ENCODE data around the gene TMEM107.
A peak's percentile ranks its signal among the peaks of the same experiment; 100 is the strongest.
"Not testable (repeated sequence)": the region's sequence is repeated elsewhere in the genome, so short reads cannot be mapped to it uniquely, and the experiment has no call there.

TMEM107 gene

DNA sequence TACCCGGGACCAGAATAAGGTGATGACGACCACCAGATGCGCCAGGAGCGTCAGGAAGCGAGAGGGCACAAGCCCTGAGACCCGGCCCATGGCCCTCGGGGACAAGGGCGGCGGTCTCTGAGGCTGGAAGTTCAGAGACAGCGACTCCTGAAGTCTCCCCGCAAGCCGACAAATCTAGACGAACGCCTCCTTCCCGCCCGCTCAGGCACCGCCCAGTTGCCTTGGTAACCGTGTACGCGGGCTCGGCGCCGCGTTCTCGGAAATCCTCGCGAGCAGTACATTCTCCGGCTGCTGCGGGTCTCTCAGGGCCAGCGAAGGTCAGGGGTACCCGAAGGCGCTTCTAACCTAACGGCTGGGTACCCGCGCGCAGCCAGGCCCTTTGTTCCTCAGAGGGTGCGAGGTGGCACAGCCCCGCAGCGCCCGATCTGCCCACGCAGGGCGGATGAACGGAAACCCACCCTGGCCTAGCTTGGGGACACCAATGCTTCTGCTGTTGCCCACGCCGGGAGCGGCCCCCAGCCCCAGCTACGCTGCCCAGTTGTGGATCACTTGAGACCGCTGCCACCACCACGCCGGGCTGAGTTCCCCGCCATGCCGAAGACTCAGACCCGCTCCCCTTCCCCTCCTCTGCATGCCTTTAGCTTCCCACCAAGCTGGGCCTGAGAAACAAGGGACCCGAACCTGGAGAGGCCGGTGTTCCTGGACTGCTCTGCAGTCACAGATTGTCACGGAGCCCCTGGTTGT lies at the start of gene TMEM107:
TMEM107 (minus strand) TSS at position 184 of the 744 bp plus-strand sequence; CDS start at position 90, 94 bp downstream.
- DNase-seq (ENCODE audit: insufficient read length, low spot score), result no peak
- peak; percentile 82 for FAIRE-seq

DNA sequence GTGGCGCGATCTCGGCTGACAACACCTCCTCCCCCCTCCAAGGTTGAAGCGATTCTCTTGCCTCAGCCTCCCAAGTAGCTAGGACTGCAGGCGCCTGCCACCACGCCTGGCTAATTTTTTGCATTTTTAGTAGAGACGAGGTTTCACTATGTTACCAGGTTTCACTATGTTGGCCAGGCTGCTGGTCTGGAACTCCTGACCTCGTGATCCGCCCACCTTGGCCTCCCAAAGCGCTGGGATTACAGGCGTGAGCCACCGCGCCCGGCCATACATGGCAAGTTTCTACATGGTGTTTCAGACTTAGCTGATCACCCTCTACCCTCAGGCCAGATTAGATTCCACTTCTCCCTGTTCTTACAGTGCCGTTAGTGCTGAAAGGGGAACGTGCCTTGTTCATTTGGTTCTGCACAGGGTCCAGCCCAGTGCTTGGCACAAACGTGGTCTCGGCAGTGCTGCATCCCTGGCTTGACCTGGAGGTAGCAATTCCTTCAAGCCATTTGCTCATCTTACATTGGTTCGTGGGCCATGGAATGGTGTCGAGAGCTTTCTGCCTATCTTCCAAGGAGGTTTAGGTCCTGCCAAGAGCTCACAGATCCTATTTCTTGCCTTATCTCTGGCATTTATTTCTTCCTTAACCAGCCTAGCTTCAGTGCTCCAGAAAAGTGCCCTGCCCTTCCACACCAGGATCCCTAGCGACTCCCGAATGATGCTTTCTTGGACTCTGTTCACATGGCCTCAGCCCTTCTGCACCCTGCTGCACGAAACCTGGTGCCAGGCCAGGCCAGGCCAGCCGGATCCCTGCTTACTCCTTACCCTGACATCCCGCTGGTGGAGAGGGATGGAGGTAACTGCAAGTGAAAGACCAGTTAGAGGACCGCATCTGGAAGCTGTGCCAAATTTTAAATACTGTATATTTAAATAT lies 49.0 kb upstream of the TMEM107 start:
- DNase-seq (ENCODE audit: insufficient read length, low spot score) (no peak), FAIRE-seq (no peak)

DNA sequence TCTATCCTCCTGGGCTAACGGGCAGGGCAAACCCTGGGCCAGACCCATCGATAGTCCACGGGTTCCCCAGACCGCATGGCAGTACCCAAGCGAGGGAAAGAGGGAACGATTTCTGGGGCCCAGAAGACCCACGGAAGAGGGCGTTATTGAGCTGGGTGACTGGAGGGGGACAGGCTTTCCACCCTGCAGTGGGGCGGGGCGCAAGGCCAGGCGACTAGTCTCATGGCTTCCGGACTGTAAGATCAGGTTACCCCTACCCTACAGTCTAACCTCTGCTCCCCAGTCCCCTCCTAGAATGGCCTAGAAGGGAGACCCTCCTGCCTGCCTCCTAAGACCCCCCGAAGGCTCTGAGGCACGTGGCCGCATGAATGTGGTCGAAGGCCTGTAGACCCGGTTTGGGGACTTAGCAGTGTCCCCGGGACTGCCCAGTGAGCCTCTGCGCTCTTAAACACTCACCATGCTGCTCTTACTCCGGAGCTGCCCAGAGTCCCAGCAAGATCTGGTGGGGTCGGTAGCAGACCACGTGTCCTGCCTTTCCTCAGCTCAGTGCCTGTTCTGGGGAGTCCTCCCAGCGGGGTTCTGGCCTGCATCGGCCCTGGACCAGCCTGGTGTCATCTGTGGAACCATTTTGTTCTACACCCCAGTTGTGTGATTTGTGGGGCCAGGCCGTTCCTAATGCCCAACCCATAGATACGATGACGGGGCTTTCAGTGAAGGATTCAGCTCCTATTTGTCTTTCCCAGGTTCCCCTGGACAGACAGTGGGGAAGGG lies 47.4 kb upstream of the TMEM107 start:
- DNase-seq (ENCODE audit: insufficient read length, low spot score) (no peak), FAIRE-seq (peak; percentile 39)

DNA sequence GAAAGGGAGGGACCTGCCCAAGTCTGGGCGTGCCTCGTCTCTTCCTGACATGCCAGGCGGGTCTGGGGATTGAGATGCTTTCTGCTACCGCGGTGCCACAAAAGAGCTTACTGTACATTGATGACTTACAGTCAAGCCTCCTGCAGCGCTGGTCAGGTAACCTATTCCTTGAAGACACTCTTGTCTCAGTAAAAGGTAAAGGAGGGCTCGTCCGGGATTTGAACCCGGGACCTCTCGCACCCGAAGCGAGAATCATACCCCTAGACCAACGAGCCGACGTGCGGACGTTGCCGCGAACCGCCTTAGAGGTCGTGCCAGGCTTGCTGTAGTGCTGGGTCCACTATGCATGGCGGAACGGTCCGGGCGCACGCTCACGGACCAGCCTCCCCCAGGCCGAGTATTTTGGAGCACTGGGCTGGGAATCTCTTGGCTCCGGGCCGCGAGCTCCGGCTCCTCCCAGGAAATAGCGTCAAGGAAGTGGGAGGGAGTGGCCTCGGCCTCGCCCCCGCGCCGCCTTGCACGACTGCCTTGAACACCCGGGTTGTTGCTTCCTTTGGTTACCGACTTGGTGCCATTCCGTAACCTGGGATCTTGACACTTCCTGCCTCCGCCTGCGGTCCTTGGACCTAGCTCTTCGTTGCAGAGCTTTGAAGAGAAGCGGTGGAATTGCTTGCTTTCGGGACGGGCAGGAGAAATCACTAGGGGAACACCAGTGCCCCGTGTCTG lies 46.6 kb upstream of the TMEM107 start:
- FAIRE-seq, result peak; percentile 80

DNA sequence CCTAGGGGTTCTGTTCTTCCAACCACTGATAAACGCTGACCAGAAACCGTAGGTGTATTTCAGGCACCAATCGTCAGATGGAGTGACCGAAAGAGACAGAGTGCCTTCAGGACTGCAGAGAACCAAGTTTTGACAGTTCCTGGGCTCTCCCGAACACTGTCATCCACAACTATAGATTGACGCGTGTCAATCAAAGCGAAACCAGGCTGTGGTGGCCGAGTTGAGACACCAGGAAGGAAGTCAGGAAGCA lies 46.1 kb upstream of the TMEM107 start:
- FAIRE-seq, result no peak

More for the DNA sequence above, 46.6 kb upstream of the TMEM107 start:
- no peak for DNase-seq (ENCODE audit: insufficient read length, low spot score)

DNA sequence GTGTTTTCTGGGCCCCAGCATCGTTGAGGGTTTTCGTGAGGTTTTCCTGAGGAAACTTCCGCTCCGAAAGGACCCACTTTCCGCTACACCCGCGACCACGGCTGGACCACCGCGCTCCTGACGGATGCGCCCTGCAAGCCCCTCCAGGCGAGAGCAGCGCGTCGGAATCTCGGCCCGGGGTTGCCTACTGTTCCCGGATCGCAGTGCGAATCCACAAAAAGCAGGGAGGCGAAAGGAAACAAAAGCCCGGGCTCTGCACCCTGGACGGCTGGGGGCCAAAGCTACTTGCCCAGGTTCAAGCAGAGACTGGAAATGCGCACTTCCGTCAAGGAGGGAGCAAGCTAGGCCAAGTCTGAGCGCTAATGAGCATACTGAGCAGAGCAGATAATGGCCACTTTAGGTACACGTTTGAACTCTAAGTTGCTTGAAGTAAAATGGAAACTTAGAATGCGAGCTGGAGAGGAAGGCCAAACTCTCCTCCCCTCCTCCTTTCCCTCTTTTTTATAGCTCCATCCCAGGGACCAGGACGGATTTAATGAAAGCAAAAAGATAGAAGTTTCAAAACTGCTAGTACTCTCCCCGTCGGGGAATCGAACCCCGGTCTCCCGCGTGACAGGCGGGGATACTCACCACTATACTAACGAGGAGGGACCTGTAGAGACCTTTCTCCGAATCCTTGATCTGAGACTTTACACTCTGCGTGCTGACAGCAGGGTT lies 45.6 kb upstream of the TMEM107 start:
- FAIRE-seq (peak; percentile 8), DNase-seq (ENCODE audit: insufficient read length, low spot score) (peak; percentile 23)

More for the DNA sequence above, 46.1 kb upstream of the TMEM107 start:
- no peak for DNase-seq (ENCODE audit: insufficient read length, low spot score)

DNA sequence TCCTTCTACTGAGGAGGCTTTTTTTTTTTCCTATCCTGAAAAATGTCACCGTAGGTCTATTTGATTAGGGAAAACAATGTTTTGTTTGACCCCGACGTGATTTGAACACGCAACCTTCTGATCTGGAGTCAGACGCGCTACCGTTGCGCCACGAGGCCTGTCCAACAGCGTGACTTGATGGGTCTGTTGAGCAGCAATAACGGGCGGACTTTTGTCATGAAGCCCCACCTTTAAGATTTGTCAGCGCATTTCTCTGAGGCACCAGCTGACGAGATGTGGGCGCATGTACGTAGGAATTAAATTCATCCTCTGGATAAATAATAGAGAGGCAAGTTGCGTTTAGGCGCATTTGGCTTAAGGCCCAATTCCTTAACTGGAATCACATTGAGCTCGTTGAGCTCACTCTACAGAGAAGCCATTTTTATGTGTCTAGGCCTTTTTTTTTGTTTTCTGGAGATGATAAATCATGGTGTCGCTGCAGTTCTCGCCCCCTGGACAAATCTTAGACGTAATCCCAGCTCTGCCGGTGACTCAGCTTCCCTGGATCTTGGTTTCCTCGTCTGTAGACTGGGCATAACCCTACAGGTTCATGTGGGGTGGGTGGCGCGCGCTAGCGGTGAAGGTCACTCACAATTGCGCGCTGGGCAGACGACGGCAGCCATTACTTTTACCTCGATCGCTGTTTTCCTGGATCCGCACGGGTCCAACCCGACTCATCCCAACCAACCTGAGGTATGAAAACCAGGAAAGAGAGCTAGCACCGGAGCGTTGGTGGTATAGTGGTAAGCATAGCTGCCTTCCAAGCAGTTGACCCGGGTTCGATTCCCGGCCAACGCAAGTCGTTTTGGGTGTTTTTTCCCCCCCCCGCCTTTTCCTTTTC lies 44.8 kb upstream of the TMEM107 start:
- peak; percentile 75 for FAIRE-seq

DNA sequence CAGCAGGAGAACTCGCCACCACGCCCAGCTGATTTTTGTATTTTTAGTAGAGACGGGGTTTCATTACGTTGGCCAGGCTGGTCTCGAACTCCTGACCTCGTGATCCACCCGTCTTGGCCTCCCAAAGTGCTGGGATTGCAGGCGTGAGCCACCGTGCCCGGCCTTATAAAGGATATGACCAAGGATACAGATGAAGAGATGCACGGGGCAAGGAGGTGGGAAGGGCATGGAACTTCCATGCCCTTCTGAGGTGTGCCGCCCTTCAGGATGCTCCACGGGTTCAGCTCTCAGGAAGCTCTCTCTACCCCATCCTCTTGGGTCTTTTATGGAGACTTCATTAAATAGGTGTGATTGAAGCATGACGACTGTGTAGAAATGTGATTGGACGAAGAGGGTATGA lies 37.8 kb upstream of the TMEM107 start:
- FAIRE-seq; DNase-seq (ENCODE audit: insufficient read length, low spot score): not testable (repeated sequence)

More for the DNA sequence above, 44.8 kb upstream of the TMEM107 start:
- DNase-seq (ENCODE audit: insufficient read length, low spot score), result peak; percentile 22

DNA sequence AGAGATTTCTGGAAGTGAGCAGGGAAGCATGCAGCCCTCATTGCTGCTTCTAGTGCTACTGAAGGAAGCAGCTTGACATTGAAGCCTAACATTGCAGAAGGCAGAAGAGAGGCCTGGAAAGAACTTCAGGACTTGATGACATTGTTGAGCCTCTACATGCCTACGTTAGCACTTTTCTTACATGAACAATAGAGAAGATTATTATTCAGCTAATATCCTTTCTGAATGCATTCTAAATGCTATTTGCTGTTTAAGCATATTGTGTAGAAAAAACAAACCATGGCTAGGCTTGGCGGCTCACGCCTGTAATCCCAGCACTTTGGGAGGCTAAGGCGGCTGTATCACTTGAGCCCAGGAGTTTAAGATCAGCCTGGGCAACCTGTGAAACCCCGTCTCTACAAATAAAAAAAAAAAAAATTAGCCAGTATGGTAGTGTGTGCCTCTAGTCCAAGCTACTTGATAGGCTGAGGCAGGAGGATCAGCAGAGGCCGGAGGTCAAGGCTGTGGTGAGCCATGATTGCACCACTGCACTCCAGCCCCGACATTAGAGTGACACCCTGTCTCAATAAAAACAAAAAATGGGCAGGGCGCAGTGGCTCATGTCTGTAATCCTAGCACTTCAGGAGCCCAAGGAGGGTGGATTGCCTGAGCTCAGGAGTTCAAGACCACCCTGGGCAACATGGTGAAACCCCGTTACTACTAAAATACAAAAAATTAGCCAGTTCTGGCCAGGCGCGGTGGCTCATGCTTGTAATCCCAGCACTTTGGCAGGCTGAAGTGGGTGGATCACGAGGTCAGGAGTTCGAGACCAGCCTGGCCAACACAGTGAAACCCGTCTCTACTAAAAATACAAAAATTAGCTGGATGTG lies 36.4 kb upstream of the TMEM107 start:
- FAIRE-seq, result no peak
- no peak for DNase-seq (ENCODE audit: insufficient read length, low spot score)

DNA sequence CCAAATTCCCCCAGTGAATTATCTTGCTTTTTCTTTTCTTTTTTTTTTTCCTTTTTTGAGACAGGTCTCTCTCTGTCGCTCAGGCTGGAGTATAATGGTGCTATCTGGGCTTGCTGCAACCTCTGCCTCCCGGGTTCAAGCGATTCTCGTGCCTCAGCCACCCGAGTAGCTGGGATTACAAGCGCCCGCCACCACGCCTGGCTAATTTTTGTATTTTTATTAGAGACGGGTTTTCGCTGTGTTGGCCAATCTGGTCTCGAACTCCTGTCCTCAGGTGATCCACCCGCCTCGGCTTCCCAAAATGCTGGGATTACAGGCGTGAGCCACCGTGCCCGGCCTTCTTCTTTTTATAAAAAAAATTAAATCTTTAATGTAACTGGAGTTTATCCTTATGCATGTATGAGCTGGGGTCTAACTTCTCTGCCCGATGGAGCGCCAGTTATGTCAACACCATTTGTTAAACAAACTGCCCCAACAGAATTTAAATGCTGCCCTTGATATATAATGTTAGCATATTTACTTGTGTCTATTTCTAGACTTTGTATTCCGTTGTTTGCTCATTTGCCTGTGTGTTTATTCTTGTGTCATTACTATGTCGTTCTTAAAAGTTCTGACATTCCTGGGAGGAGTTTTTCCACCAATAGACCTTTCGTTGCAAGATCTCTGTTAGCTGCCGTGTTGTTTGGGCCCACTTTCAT lies 34.7 kb upstream of the TMEM107 start:
- DNase-seq (ENCODE audit: insufficient read length, low spot score) (no peak), FAIRE-seq (peak; percentile 53)

DNA sequence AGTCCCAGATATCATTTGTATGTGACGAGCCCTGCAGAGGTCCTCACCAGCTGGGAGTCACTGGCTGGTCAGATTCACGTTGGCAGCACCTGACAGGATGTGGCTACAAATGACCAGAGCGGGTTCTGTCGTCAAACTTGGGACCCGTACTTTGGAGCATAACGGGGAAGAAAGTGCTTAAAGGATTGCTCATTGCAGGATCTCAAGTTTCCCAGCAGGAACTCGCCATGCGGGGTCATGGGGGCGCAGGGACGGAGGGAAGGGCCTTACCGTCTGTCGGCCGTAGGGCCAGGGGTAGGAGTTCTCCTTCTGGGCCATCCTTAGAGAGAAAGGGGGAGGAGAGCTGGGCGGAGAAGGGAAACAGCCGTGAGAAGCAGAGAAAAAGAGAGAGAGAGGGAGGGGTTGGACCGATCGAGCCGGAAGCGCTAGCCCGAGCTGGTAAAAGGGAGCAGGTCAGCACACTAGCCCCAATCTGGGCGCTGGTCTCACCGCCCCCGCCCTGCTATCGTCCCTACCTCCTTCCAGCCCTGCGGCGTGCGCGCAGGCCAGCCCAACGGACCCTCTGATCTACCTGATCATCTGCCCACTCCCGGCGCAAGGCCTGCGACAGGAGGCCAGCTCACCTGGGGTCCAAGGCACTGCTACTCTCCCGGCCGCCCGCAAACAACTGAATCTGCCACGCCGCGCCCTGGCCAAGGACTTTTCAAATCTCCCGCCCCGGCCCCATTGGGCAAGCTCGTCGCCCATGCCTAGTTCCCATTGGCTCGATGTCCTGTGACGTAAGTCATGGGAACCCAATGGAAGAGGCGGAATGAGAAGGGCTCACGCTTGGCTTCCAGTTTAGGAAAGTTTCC lies 34.0 kb upstream of the TMEM107 start, which contains the start of gene AURKB:
AURKB (minus strand) TSS at position 669 of the 854 bp plus-strand sequence; CDS start at position 318, 351 bp downstream.
- DNase-seq (ENCODE audit: insufficient read length, low spot score), result peak; percentile 97
- peak; percentile 100 for FAIRE-seq

DNA sequence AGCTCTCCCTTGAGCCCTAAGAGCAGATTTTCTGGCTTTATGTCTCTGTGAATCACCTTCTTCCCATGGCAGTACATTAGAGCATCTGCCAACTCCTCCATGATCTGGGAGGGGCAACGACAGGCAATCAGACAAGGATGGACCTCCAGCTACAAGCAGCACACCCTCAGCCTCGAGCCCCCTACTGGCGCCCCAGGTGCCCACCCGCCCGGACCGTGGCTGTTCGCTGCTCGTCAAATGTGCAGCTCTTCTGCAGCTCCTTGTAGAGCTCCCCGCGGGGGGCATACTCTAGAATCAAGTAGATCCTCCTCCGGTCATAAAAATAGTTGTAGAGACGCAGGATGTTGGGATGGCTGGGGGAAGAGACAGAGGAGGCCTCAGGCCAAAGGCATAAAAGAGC lies 30.4 kb upstream of the TMEM107 start:
- DNase-seq (ENCODE audit: insufficient read length, low spot score) (no peak), FAIRE-seq (no peak)

DNA sequence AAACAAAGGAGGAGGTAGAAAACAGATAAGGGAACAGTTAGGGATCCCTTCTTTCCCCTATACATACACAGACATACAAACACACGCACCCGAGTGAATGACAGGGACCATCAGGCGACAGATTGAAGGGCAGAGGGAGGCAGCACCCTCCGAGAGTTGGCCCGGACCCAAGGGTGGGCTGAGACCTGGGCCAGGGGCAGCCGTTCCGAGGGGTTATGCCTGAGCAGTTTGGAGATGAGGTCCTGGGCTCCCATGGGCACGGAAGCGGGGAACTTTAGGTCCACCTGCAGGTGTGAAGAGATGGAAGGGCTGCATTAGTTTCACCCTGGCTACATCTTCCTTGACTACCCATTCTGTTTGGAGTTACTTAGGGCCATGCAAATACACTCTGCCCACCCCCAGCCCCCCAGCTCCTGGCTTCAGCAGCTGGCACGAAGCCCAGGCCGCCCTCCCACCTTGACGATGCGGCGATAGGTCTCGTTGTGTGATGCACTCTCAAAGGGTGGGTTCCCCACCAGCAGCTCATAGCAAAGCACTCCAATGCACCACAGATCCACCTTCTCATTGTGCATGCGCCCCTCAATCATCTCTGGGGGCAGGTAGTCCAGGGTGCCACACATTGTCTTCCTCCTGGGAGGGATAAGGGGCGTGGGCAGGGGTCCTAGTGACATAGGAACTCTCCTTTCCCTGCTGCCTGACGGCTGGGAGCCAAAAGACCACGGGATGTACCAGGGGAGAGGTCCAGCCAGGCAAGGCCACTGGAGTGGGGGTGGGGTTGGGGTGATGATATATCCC lies 28.8 kb upstream of the TMEM107 start:
- FAIRE-seq, result no peak
- no peak for DNase-seq (ENCODE audit: insufficient read length, low spot score)

DNA sequence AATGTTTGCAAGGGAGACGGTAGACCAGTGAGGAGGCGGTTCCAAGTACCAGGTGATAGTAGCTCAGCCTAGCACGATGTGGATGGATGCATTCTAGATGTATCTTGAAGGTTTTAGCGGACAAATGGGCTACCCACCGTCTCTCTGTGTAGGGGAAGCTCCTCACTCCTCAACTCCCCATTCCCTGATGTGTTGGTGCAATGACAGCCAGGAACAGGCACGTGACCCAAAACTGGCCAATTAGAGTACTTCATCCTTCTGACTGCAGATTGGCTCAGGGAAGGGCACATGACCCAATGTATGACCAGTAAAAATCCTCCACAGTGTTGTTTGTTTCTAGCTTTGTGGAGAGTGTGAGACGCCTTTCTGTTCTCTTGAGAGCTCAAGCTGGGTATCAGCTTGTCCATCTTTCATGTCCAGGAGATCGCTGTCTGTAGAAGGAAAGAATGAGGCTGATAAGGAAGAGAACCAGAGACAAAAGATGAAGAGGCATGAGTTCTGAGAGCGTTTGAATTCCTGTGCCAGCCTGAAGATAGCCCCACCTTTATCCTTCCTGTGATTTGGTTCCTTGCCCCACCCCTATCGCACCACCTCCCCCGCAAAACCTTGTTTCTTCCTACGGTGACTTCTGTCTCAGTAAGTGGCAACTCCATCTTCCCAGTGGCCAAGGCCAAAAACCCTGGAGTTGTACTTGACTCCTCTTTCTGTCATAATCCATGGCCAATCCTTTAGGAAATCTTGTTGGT lies 16.1 kb upstream of the TMEM107 start:
- peak; percentile 96 for FAIRE-seq
- no peak for DNase-seq (ENCODE audit: insufficient read length, low spot score)

DNA sequence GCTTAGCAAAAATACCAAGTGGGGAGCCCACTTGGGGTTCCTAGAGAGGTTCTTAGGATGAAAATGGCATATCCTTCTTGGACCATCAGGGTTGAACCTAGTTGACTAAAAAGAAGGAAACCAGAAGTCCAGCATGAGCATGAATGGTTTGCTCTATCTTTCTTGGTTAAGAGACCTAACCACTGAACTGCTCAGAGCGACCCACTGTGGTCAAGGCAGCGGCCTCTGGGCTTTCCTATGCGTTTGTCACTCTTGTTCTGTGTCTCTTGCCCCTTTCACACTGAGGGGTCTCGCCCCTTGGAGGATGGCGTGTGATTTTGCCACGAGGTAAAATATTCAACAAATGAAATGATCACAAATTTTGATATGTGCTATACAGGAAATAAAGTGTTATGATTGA lies 14.3 kb upstream of the TMEM107 start:
- FAIRE-seq (peak; percentile 80), DNase-seq (ENCODE audit: insufficient read length, low spot score) (no peak)

Measured in GM19239 (cell line).